GM23248 (cell line): ENCODE data around the gene UBR2. TPM values are rescaled to one million over a fixed set of nuclear protein-coding genes. Genes with fewer than 3 reads are reported as not detected.

Experiments used
- DNase-seq: peaks from one replicate; pipeline ENCODE4 v3.0.0-alpha.2; 2015
- H2AFZ ChIP-seq: fragments of 200-600 bp; sonication (generic); 2 replicates; pipeline ENCODE4 v1.6.1; 2016; ENCODE audit warnings: antibody characterized with exemption
- H3F3A ChIP-seq: fragments of 200-600 bp; sonication (generic); 2 replicates; pipeline ENCODE4 v1.6.1; 2016; ENCODE audit warnings: mild to moderate bottlenecking, antibody characterized with exemption, mixed run types; ENCODE audit not compliant: insufficient read depth
- H3K27ac ChIP-seq: fragments of 200-600 bp; sonication (generic); 2 replicates; pipeline ENCODE4 v1.5.1; 2016; ENCODE audit warnings: mild to moderate bottlenecking
- H3K27me3 ChIP-seq: fragments of 200-600 bp; sonication (generic); replicated peaks from 2 replicates; pipeline ENCODE4 v1.6.1; 2016; ENCODE audit warnings: mild to moderate bottlenecking; ENCODE audit not compliant: insufficient read depth
- H3K36me3 ChIP-seq: fragments of 200-600 bp; sonication (generic); 2 replicates; pipeline ENCODE4 v1.6.1; 2016; ENCODE audit warnings: low read depth, mild to moderate bottlenecking
- H3K4me1 ChIP-seq: fragments of 200-600 bp; sonication (generic); 2 replicates; pipeline ENCODE4 v1.6.1; 2016; ENCODE audit warnings: mild to moderate bottlenecking; ENCODE audit not compliant: insufficient read depth
- H3K4me2 ChIP-seq: fragments of 200-600 bp; sonication (generic); one replicate; pipeline ENCODE4 v1.6.1; 2016; ENCODE audit warnings: mild to moderate bottlenecking; ENCODE audit not compliant: unreplicated experiment
- H3K4me3 ChIP-seq: fragments of 200-600 bp; sonication (generic); 2 replicates; pipeline ENCODE4 v1.5.1; 2016; ENCODE audit warnings: mild to moderate bottlenecking
- H3K79me2 ChIP-seq: fragments of 200-600 bp; sonication (generic); 2 replicates; pipeline ENCODE4 v1.6.1; 2016; ENCODE audit warnings: mild to moderate bottlenecking; ENCODE audit not compliant: insufficient read depth
- H3K9ac ChIP-seq: fragments of 200-600 bp; sonication (generic); 2 replicates; pipeline ENCODE4 v1.6.1; 2016; ENCODE audit warnings: mild to moderate bottlenecking
- H3K9me2 ChIP-seq: fragments of 200-600 bp; sonication (generic); 2 replicates; pipeline ENCODE4 v1.6.1; 2016; ENCODE audit warnings: mixed run types, mild to moderate bottlenecking, moderate library complexity; ENCODE audit not compliant: insufficient read depth
- H3K9me3 ChIP-seq: fragments of 200-600 bp; sonication (generic); one replicate; pipeline ENCODE4 v1.6.1; 2017; ENCODE audit warnings: low read depth
- H4K20me1 ChIP-seq: fragments of 200-600 bp; sonication (generic); 2 replicates; pipeline ENCODE4 v1.6.0; 2016; ENCODE audit not compliant: insufficient read depth
- EZH2 ChIP-seq: fragments of 200-600 bp; sonication (generic); IDR thresholded peaks from 2 replicates; pipeline ENCODE4 v1.6.1; 2018; ENCODE audit warnings: antibody characterized with exemption, mild to moderate bottlenecking; ENCODE audit not compliant: insufficient read depth, poor library complexity, severe bottlenecking
- EZH2phosphoT487 ChIP-seq: fragments of 200-600 bp; sonication (generic); IDR thresholded peaks from 2 replicates; pipeline ENCODE4 v1.6.1; 2018; ENCODE audit warnings: antibody characterized with exemption, moderate library complexity, mild to moderate bottlenecking, low read depth; ENCODE audit not compliant: insufficient read depth
- WGBS, 2 experiments: methylation state at CpG; one replicate each; pipeline ENCODE4 v1.1.6; 2015 to 2017; ENCODE audit warnings: low lambda C conversion rate in 2 of 2, low coverage in 1 of 2; ENCODE audit errors: missing lambda C conversion rate in 2 of 2; 5-methylcytosine and 5-hydroxymethylcytosine counted together
- in situ Hi-C: fragments of 300-500 bp; cut with MboI; formaldehyde crosslinking; loops from 2 replicates; pipeline ENCODE4 v1.15.0; 2020
- polyA plus RNA-seq: library from polyadenylated mRNA; unstranded; fragments of >200 nt; fragmentation: Nextera tagmentation; extraction: Ambion mirVana; gene quantifications from 2 replicates; pipeline ENCODE4 v1.2.1, GENCODE V29; 2016
- total RNA-seq: library from RNA; depleted of rRNA; stranded (reverse); fragments of >200 nt; shearing (Covaris generic); gene quantifications from 2 replicates; pipeline ENCODE4 v1.2.3, GENCODE V29; 2014

UBR2 gene
- total and polyA plus RNA-seq, 2 experiments from 2014 or later = 8.5 to 23.3 TPM

DNA sequence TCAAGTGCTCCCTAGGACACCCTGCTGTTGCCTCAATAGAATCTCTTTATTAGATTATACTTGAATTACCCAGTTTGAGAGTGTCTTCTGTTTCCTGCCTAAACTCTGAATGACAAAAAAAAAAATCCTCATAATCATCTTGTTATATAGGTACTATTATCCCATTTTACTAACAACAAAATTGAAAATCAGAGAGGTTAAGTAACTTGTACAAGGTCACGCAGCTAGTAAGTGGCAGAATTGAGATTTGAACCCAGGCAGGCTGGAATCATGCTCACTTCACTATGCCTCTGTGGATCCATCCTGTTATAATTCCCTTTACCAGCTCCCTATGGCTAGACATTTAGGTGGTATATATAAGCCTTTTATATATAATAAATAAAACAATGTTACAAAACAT is 36.6 kb upstream of the UBR2 start:
- Histone ChIP-seq H3K4me2 (no peak overlapping the region), H2AFZ (no peak overlapping the region), H3K4me1 (peaks cover 2% of the 10 kb centered on the region; the same call in 1 of the 2 replicates), H3K4me3 (no peak overlapping the region), H3K9ac (no peak overlapping the region), H3F3A (peaks cover 1% of the 10 kb centered on the region; the same call in 1 of the 2 replicates), H3K9me2 (no peaks in the 10 kb centered on the region), H3K27ac (no peak overlapping the region), H3K79me2 (no peaks in the 10 kb centered on the region), H3K9me3 (no peaks in the 10 kb centered on the region), H3K36me3 (no peaks in the 10 kb centered on the region), H4K20me1 (no peaks in the 10 kb centered on the region), H3K27me3 (no peaks in the 10 kb centered on the region)
- DNase-seq = no peak
- TF ChIP-seq EZH2phosphoT487 (no peak), EZH2 (no peak)
- in situ Hi-C loops = loop anchor here (25.0 kb wide), 1 partner anchor 265 kb away; no protein-coding TSS in a partner anchor
- 90% methylated on average over 1 of the region's 1 CpG for WGBS, 2 experiments

GRCh38 chr6:42530296-42530695 is 33.5 kb upstream of the UBR2 start:
- no peak overlapping the region for H3K9ac ChIP-seq
- 94 to 100% methylated on average over 1 of the region's 1 CpG for WGBS, 2 experiments
- H3K9me2 ChIP-seq = no peaks in the 10 kb centered on the region
- no peaks in the 10 kb centered on the region for H3K27me3 ChIP-seq
- H3K4me2 ChIP-seq = no peak overlapping the region
- no peak overlapping the region for H3K27ac ChIP-seq
- H3F3A ChIP-seq = no peaks in the 10 kb centered on the region
- in situ Hi-C loops = loop anchor here (25.0 kb wide), 1 partner anchor 268 kb away; no protein-coding TSS in a partner anchor
- H3K4me3 ChIP-seq = no peak overlapping the region
- H3K9me3 ChIP-seq = no peaks in the 10 kb centered on the region
- TF ChIP-seq EZH2phosphoT487 (no peak), EZH2 (no peak)
- H3K36me3 ChIP-seq = no peaks in the 10 kb centered on the region
- no peak overlapping the region; the same call in 1 of the 2 replicates for H2AFZ ChIP-seq
- H3K79me2 ChIP-seq = no peaks in the 10 kb centered on the region
- no peaks in the 10 kb centered on the region for H4K20me1 ChIP-seq
- no peak for DNase-seq
- H3K4me1 ChIP-seq = 0 out of 2 replicates have a peak, but pooled peaks cover 3% of the 10 kb centered on the region

DNA sequence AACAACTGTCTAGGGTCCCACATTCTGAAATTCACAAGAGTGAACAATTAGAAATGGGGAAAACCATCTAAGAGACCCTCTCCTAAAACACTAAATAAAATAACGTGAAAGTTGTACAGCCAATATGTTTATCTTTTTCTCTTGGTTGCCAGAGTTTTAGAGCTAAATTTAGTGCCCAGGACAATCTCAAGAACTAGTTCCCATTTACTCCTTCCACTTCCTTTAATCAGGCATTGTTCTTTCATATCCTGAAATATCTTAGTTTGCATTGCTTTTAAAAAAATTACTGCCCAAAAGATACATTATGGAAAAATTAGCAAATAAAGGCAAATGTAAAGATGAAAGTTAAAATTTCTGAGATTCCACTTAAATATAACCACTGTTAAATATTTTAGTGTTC is 33.1 kb upstream of the UBR2 start:
- H3K4me3 ChIP-seq = no peak overlapping the region
- no peaks in the 10 kb centered on the region for H3F3A ChIP-seq
- no peak overlapping the region for H3K9ac ChIP-seq
- H3K36me3 ChIP-seq = no peaks in the 10 kb centered on the region
- no peaks in the 10 kb centered on the region for H3K27me3 ChIP-seq
- H3K4me1 ChIP-seq = 0 out of 2 replicates have a peak, but pooled peaks cover 3% of the 10 kb centered on the region
- WGBS, 2 experiments = 95 to 98% methylated on average over 1 of the region's 1 CpG
- H3K27ac ChIP-seq = no peak overlapping the region
- no peak overlapping the region for H3K4me2 ChIP-seq
- H3K9me3 ChIP-seq = no peaks in the 10 kb centered on the region
- DNase-seq = no peak
- in situ Hi-C loops = loop anchor here (25.0 kb wide), 1 partner anchor 268 kb away; no protein-coding TSS in a partner anchor
- H3K79me2 ChIP-seq = no peaks in the 10 kb centered on the region
- no peak overlapping the region for H2AFZ ChIP-seq
- TF ChIP-seq EZH2phosphoT487 (no peak), EZH2 (no peak)
- H3K9me2 ChIP-seq = no peaks in the 10 kb centered on the region
- no peaks in the 10 kb centered on the region for H4K20me1 ChIP-seq

- in situ Hi-C loops = loop anchor here (25.0 kb wide), 1 partner anchor 270 kb away; no protein-coding TSS in a partner anchor
- peak overlapping the region; percentile 50 for H2AFZ ChIP-seq
- H3K4me1 ChIP-seq = 0 out of 2 replicates have a peak, but pooled peaks cover 3% of the 10 kb centered on the region
- DNase-seq = peak; percentile 83
- no peaks in the 10 kb centered on the region for H3K36me3 ChIP-seq
- no peak overlapping the region for H3K27ac ChIP-seq
- H3K9ac ChIP-seq = no peak overlapping the region
- H3K9me2 ChIP-seq = no peaks in the 10 kb centered on the region
- H3F3A ChIP-seq = no peaks in the 10 kb centered on the region
- no peak overlapping the region for H3K4me3 ChIP-seq
- no peaks in the 10 kb centered on the region for H3K9me3 ChIP-seq
- H3K4me2 ChIP-seq = no peak overlapping the region
- no peaks in the 10 kb centered on the region for H3K79me2 ChIP-seq
- H3K27me3 ChIP-seq = no peaks in the 10 kb centered on the region
- no peak for TF ChIP-seq EZH2phosphoT487
- TF ChIP-seq EZH2 = no peak
- no peaks in the 10 kb centered on the region for H4K20me1 ChIP-seq
Measured at GRCh38 chr6:42532038-42532669, 31.7 kb upstream of the UBR2 start.
